ENCODE measurements around the gene DEDD. TPM values are rescaled to one million over a fixed set of nuclear protein-coding genes. Genes with fewer than 3 reads are reported as not detected.

Gene DEDD
- polyA plus RNA-seq, 1 of the 3 experiments (the other 2 are of a cell fraction) = 45.0 TPM

DNA sequence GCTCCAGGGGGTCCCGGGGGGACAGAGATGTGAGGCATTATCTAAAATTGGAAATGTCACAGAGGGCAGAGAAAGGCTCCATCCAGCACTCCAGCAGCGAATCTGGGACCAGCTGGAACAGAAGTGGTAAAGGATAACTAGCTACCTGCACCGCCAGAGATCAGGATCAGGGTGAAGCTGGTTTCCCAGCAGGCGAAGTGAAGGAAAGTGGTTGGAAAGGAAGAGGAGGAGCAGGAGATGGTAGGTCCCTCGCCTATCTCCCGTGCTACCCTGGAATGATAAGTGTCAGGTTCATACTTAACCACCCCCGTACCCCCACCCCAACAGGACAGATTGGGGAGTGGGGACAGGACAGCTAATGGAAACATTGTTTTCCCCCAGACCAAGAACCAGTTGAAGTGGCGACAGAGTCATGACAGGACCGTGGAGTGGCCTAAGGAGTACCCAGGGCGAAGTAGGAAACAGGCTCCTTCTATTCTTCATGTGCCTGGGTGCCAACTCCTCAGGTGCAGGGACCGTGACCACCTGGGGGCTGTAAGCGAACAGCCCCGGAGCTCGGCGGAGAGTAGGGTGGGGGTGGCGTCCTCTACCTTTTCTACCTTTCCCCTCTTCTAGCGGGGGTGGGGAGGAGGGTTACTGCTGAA is 44.1 kb upstream of the DEDD start:
- Histone ChIP-seq H4K20me1 (ENCODE audit: insufficient read depth) (no peaks in the 10 kb centered on the region), H3K27me3 (ENCODE audit: insufficient read depth) (no peaks in the 10 kb centered on the region), H3K9ac (peak overlapping the region; percentile 77), H3F3A (replicated peaks; ENCODE audit: insufficient read depth) (peaks cover 5% of the 10 kb centered on the region), H3K79me2 (ENCODE audit: insufficient read depth) (peaks cover 17% of the 10 kb centered on the region), H3K9me2 (no peaks in the 10 kb centered on the region), H3K9me3 (no peaks in the 10 kb centered on the region), H3K27ac (ENCODE audit: low read depth in 2 of 2, low read length in 1 of 2) (peak overlapping the region in 1 of 2 experiments; percentile 77; a peak in 1 of 4 replicates), H3K4me1 (ENCODE audit: control insufficient read depth in 1 of 2, insufficient read depth in 2 of 2, low read depth in 1 of 2, low read length in 1 of 2) (peaks cover 0 to 18% of the 10 kb centered on the region in 2 experiments; a peak in 1 of 4 replicates), H3K4me3 (ENCODE audit: low read depth in 2 of 2, low read length in 1 of 2) (peak overlapping the region; percentile 73), H2AFZ (ENCODE audit: low read depth) (peak overlapping the region; percentile 87), H3K36me3 (replicated peaks in 1 of 2; ENCODE audit: control insufficient read depth in 1 of 2, insufficient read depth in 2 of 2, low read length in 1 of 2) (peaks cover 29 to 37% of the 10 kb centered on the region in 2 experiments), H3K4me2 (peak overlapping the region; percentile 98)
- no peak for DNase-seq
- 13% methylated on average over 17 of the region's 17 CpGs for WGBS (ENCODE audit: low lambda C conversion rate)
- TF ChIP-seq ELF1 (IDR thresholded peaks at IDR 0.05) = no peak
- TF ChIP-seq PBX3 (IDR thresholded peaks at IDR 0.05) = no peak
- no peak for TF ChIP-seq MXI1 (IDR thresholded peaks at IDR 0.05; ENCODE audit: low read depth, low read length)
- TF ChIP-seq, protein P1, sequence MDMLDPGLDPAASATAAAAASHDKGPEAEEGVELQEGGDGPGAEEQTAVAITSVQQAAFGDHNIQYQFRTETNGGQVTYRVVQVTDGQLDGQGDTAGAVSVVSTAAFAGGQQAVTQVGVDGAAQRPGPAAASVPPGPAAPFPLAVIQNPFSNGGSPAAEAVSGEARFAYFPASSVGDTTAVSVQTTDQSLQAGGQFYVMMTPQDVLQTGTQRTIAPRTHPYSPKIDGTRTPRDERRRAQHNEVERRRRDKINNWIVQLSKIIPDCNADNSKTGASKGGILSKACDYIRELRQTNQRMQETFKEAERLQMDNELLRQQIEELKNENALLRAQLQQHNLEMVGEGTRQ (IDR thresholded peaks at IDR 0.05; ENCODE audit: borderline replicate concordance, low read depth, low read length) = no peak
- no peak for TF ChIP-seq MAX (IDR thresholded peaks at IDR 0.05; ENCODE audit: low read depth)
- no peak for TF ChIP-seq FOXM1 (IDR thresholded peaks at IDR 0.05; ENCODE audit: low read depth)
- no peak for TF ChIP-seq RXRA (IDR thresholded peaks at IDR 0.05; ENCODE audit: borderline replicate concordance, low read depth)
- TF ChIP-seq CTCF (IDR thresholded peaks at IDR 0.05) = no peak
- TF ChIP-seq, protein P2, sequence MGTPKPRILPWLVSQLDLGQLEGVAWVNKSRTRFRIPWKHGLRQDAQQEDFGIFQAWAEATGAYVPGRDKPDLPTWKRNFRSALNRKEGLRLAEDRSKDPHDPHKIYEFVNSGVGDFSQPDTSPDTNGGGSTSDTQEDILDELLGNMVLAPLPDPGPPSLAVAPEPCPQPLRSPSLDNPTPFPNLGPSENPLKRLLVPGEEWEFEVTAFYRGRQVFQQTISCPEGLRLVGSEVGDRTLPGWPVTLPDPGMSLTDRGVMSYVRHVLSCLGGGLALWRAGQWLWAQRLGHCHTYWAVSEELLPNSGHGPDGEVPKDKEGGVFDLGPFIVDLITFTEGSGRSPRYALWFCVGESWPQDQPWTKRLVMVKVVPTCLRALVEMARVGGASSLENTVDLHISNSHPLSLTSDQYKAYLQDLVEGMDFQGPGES (IDR thresholded peaks at IDR 0.05; ENCODE audit: low read depth, low read length) = no peak
- no peak for TF ChIP-seq RAD21 (IDR thresholded peaks at IDR 0.05; ENCODE audit: low read length)
- no peak for TF ChIP-seq USF1 (IDR thresholded peaks at IDR 0.05; ENCODE audit: borderline replicate concordance, low read depth)
- TF ChIP-seq POLR2AphosphoS5 (IDR thresholded peaks at IDR 0.05; ENCODE audit: low read depth, low read length) = no peak
- no peak for TF ChIP-seq RFX5 (IDR thresholded peaks at IDR 0.05; ENCODE audit: low read length)
- TF ChIP-seq GATA2 (CRISPR knock-in tag; IDR thresholded peaks at IDR 0.05) = no peak
- no peak for TF ChIP-seq JUND (IDR thresholded peaks at IDR 0.05)
- TF ChIP-seq TAF1 (IDR thresholded peaks at IDR 0.05; ENCODE audit: borderline replicate concordance, low read depth, low read length) = no peak
- no peak for TF ChIP-seq CHD2 (IDR thresholded peaks at IDR 0.05; ENCODE audit: low read length, partially characterized antibody)
- CTCF ChIA-PET = interaction anchor here (1.1 to 4.1 kb wide), 4 partner anchors 9 to 49 kb away, joined by 5 to 29 read pairs (median 5); partner anchors contain the start of genes NDUFS2, PPOX and TOMM40L
- POLR2A ChIA-PET = interaction anchor here (1.4 kb wide), 1 partner anchor 11 kb away, joined by 11 read pairs; the partner anchor contains the start of gene PPOX
